HG03558 (cell line): ENCODE data around the gene GRK2.

Experiments
- ATAC-seq: cut with Tn5 transposase; IDR thresholded peaks from one replicate; pipeline ENCODE4 v1.9.1; 2021; ENCODE audit warnings: moderate number of reproducible peaks; ENCODE audit not compliant: unreplicated experiment; ENCODE audit errors: extremely low read depth

Gene GRK2

GRCh38 chr11:67292671-67293070, 26.4 kb downstream of the GRK2 start:
- ATAC-seq, result no peak

- ATAC-seq, result no peak
Observed at GRCh38 chr11:67293090-67293489, 26.8 kb downstream of the GRK2 start.

GRCh38 chr11:67295846-67296245, 29.6 kb downstream of the GRK2 start:
- ATAC-seq, result no peak

GRCh38 chr11:67298786-67299185, 32.5 kb downstream of the GRK2 start:
- ATAC-seq, result no peak

GRCh38 chr11:67299471-67300191, 33.4 kb downstream of the GRK2 start:
- no peak for ATAC-seq

- no peak for ATAC-seq
Observed at GRCh38 chr11:67300256-67300755, 34.0 kb downstream of the GRK2 start.

GRCh38 chr11:67300756-67301312, 34.6 kb downstream of the GRK2 start:
- ATAC-seq, result no peak

- ATAC-seq, result no peak
Observed at GRCh38 chr11:67301313-67301921, 35.1 kb downstream of the GRK2 start.

GRCh38 chr11:67301951-67302516, 35.8 kb downstream of the GRK2 start:
- ATAC-seq, result no peak

GRCh38 chr11:67302571-67303131, 36.4 kb downstream of the GRK2 start:
- no peak for ATAC-seq

- ATAC-seq, result no peak
Observed at GRCh38 chr11:67303132-67303834, 37.0 kb downstream of the GRK2 start, which contains the start of gene SSH3. SSH3 (plus strand) TSS chr11:67303530; CDS start chr11:67303626, 96 bp downstream.

- ATAC-seq, result no peak
Observed at GRCh38 chr11:67303835-67304411, 37.6 kb downstream of the GRK2 start.

GRCh38 chr11:67304511-67305113, 38.3 kb downstream of the GRK2 start:
- ATAC-seq, result no peak

- ATAC-seq, result no peak
Observed at GRCh38 chr11:67306769-67307544, 40.7 kb downstream of the GRK2 start.

- no peak for ATAC-seq
Observed at GRCh38 chr11:67307545-67308001, 41.3 kb downstream of the GRK2 start.

- no peak for ATAC-seq
Observed at GRCh38 chr11:67308031-67308866, 42.0 kb downstream of the GRK2 start.

- no peak for ATAC-seq
Observed at GRCh38 chr11:67309166-67309565, 42.9 kb downstream of the GRK2 start.

GRCh38 chr11:67309661-67310061, 43.4 kb downstream of the GRK2 start:
- no peak for ATAC-seq
